ENCODE data around the gene MPPED2. TPM values are rescaled to one million over a fixed set of nuclear protein-coding genes. Genes with fewer than 3 reads are reported as not detected.

MPPED2 gene
- total RNA-seq, 1 experiment from 2014 or later = not detected

DNA sequence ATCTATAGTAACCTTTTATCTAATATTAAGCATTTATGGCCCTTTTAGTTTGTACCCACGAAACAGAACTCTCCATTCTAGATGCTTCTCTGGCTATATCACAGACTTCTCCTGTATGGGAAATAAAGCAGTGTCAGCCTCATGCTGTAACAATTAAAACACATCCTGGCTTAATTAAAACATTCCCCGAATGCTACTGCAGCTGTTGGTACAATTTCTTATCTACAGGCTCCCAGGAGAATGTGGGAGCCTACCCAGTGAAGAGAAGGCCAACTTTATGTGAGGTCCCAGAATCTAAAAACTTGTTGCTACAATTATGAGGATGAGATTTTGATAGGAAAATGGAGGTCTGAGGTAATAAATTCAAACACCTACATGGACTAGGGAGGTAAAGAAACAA lies 83.8 kb downstream of the MPPED2 start:
- TF ChIP-seq ZNF274 (IDR thresholded peaks at IDR 0.05; ENCODE audit: low read depth, low read length) = no peak
- TF ChIP-seq MAX (IDR thresholded peaks at IDR 0.05) = no peak
- TF ChIP-seq SP1 (IDR thresholded peaks at IDR 0.05; ENCODE audit: low read depth) = no peak
- no peak for TF ChIP-seq SRF (IDR thresholded peaks at IDR 0.05; ENCODE audit: low read depth)
- TF ChIP-seq EZH2 (IDR thresholded peaks at IDR 0.05) = no peak
- TF ChIP-seq POLR2A (IDR thresholded peaks at IDR 0.05; ENCODE audit: borderline replicate concordance, extremely low read depth, insufficient read depth, insufficient read length) = no peak
- Histone ChIP-seq H4K20me1 (ENCODE audit: insufficient read depth) (no peaks in the 10 kb centered on the region; the same call in 1 of the 2 replicates), H3K4me3 (replicated peaks in 1 of 2; ENCODE audit: low read depth in 1 of 2, low read length in 2 of 2) (no peak overlapping the region), H3K27me3 (ENCODE audit: insufficient read depth, low read length) (peaks cover 12% of the 10 kb centered on the region), H3K9me3 (ENCODE audit: control insufficient read depth in 1 of 2, insufficient read depth in 1 of 2, low read depth in 1 of 2, low read length in 2 of 2) (no peaks in the 10 kb centered on the region), H3K79me2 (ENCODE audit: insufficient read depth, low read length) (no peaks in the 10 kb centered on the region), H3K4me1 (ENCODE audit: control insufficient read depth in 1 of 2, insufficient read depth in 2 of 2, low read length in 2 of 2) (no peaks in the 10 kb centered on the region), H3K4me2 (ENCODE audit: low read length) (no peak overlapping the region), H3K27ac (ENCODE audit: low read depth, low read length) (no peak overlapping the region), H3K36me3 (ENCODE audit: control insufficient read depth in 1 of 2, insufficient read depth in 2 of 2, low read length in 2 of 2) (no peaks in the 10 kb centered on the region), H2AFZ (ENCODE audit: low read depth, low read length, poor library complexity, severe bottlenecking) (no peak overlapping the region), H3K9me2 (ENCODE audit: insufficient read depth) (no peaks in the 10 kb centered on the region), H3K9ac (ENCODE audit: low read length) (no peak overlapping the region)
- BruUV-seq (replicated peaks) = no TSS peak
- ChIA-PET RAD21 (ENCODE audit: low non-redundant PET in 1 of 2, low total read pairs in 2 of 2, uncharacterized antibody in 2 of 2, unreplicated experiment in 2 of 2) (no interaction called here), POLR2A (no interaction called here), CTCF (no interaction called here)
- no peak for ATAC-seq
- intact Hi-C loops (cut with micrococcal nuclease) = no loop called here
- DNase-seq (ENCODE audit: low read depth, low spot score) = no peak

DNA sequence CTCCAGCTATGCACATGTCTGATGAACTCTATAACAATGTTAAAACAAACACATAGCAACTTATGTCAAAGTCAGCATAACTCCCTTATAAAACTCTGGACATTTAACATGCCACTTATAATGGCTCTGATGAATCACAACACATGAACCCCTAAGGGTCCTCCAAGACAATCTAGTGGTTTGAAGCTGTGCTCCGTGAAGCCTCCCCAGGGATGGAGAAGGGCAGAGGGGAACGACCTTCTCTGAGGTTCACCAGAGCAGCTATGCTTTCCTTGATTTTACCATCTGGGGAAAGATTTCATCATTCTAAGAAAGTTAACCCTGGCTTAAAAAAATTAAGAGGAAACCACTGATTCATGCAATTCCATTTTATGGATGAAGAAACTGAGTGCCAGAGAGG lies 84.4 kb downstream of the MPPED2 start:
- H3K9me2 ChIP-seq (ENCODE audit: insufficient read depth) = no peaks in the 10 kb centered on the region
- H3K79me2 ChIP-seq (ENCODE audit: insufficient read depth, low read length) = no peaks in the 10 kb centered on the region
- ChIA-PET CTCF (no interaction called here), POLR2A (no interaction called here), RAD21 (ENCODE audit: low non-redundant PET in 1 of 2, low total read pairs in 2 of 2, uncharacterized antibody in 2 of 2, unreplicated experiment in 2 of 2) (no interaction called here)
- H3K9ac ChIP-seq (ENCODE audit: low read length) = no peak overlapping the region
- no peaks in the 10 kb centered on the region for H3K9me3 ChIP-seq (ENCODE audit: control insufficient read depth in 1 of 2, insufficient read depth in 1 of 2, low read depth in 1 of 2, low read length in 2 of 2)
- DNase-seq (ENCODE audit: low read depth, low spot score) = no peak
- H3K27me3 ChIP-seq (ENCODE audit: insufficient read depth, low read length) = peaks cover 13% of the 10 kb centered on the region
- intact Hi-C loops (cut with micrococcal nuclease) = no loop called here
- H3K27ac ChIP-seq (ENCODE audit: low read depth, low read length) = no peak overlapping the region
- no peaks in the 10 kb centered on the region; the same call in 1 of the 2 replicates for H4K20me1 ChIP-seq (ENCODE audit: insufficient read depth)
- no peak for TF ChIP-seq YY1 (IDR thresholded peaks at IDR 0.05; ENCODE audit: extremely low read depth, insufficient replicate concordance, low read depth, low read length)
- no peak for TF ChIP-seq POLR2AphosphoS5 (IDR thresholded peaks at IDR 0.05; ENCODE audit: low read depth, low read length)
- TF ChIP-seq SRF (IDR thresholded peaks at IDR 0.05; ENCODE audit: low read depth) = no peak
- no peak for TF ChIP-seq JUND (IDR thresholded peaks at IDR 0.05)
- TF ChIP-seq ZBTB33 (IDR thresholded peaks at IDR 0.05; ENCODE audit: extremely low read depth, insufficient replicate concordance, low read length) = no peak
- no peak overlapping the region for H2AFZ ChIP-seq (ENCODE audit: low read depth, low read length, poor library complexity, severe bottlenecking)
- no peaks in the 10 kb centered on the region for H3K36me3 ChIP-seq (ENCODE audit: control insufficient read depth in 1 of 2, insufficient read depth in 2 of 2, low read length in 2 of 2)
- H3K4me3 ChIP-seq (replicated peaks in 1 of 2; ENCODE audit: low read depth in 1 of 2, low read length in 2 of 2) = no peak overlapping the region
- no TSS peak for BruUV-seq (replicated peaks)
- no peak overlapping the region for H3K4me2 ChIP-seq (ENCODE audit: low read length)
- ATAC-seq = no peak
- no peaks in the 10 kb centered on the region for H3K4me1 ChIP-seq (ENCODE audit: control insufficient read depth in 1 of 2, insufficient read depth in 2 of 2, low read length in 2 of 2)
